ENCODE measurements around the gene FUCA2. TPM values are rescaled to one million over a fixed set of nuclear protein-coding genes. Genes with fewer than 3 reads are reported as not detected.
"Not testable (repeated sequence)": the region's sequence is repeated elsewhere in the genome, so short reads cannot be mapped to it uniquely, and the experiment has no call there.

Gene FUCA2
- total and polyA plus RNA-seq, 2 donors from 2014 or later = 68.6 to 73.4 TPM

DNA sequence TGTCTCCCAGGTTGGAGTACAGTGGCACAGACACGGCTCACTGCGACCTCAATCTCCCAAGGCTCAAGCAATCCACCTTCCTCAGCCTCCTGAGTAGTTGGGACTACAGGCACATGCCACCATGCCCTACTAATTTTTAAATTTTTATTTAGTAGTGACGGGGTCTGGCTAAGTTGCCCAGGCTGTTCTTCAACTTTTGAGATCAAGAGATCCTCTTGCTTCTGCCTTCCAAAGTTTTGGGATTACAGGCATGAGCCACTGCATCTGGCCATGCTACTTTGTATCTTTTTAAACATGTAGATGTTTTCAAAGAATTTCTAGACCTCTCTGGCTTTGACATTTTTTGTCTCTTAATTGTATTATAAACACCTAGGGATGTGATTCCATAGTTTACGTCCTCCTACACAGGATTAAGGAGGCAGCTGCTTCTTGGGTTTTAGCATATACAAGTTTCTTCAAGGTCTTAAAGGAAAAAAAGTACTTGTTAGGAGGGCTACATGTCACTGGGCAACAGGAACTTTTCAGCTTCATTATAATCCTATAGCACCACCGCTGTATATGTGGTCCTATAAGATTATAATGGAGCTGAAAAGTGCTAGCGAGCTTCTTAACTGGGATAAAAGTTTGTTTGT, 62.3 kb downstream of the FUCA2 start:
- TF ChIP-seq, protein P1, sequence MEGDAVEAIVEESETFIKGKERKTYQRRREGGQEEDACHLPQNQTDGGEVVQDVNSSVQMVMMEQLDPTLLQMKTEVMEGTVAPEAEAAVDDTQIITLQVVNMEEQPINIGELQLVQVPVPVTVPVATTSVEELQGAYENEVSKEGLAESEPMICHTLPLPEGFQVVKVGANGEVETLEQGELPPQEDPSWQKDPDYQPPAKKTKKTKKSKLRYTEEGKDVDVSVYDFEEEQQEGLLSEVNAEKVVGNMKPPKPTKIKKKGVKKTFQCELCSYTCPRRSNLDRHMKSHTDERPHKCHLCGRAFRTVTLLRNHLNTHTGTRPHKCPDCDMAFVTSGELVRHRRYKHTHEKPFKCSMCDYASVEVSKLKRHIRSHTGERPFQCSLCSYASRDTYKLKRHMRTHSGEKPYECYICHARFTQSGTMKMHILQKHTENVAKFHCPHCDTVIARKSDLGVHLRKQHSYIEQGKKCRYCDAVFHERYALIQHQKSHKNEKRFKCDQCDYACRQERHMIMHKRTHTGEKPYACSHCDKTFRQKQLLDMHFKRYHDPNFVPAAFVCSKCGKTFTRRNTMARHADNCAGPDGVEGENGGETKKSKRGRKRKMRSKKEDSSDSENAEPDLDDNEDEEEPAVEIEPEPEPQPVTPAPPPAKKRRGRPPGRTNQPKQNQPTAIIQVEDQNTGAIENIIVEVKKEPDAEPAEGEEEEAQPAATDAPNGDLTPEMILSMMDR (IDR thresholded peaks at IDR 0.05; ENCODE audit: borderline replicate concordance, extremely low read depth, insufficient read depth) = no peak
- Histone ChIP-seq H3K9me3 (ENCODE audit: control insufficient read depth in 2 of 3, insufficient read depth in 1 of 3, low read length in 3 of 3) (no peaks in the 10 kb centered on the region), H3K36me3 (ENCODE audit: control insufficient read depth in 2 of 3, insufficient read depth in 3 of 3, low read length in 3 of 3) (no peaks in the 10 kb centered on the region), H3K4me3 (ENCODE audit: low read length in 3 of 3) (peak overlapping the region in 2 of 3 donors; percentile 89 to 98), H3K27me3 (ENCODE audit: control insufficient read depth, insufficient read depth, low read length) (no peaks in the 10 kb centered on the region), H3K4me1 (ENCODE audit: control insufficient read depth in 2 of 3, insufficient read depth in 2 of 3, low read depth in 1 of 3, low read length in 3 of 3) (peaks cover 0 to 7% (median 3%) of the 10 kb centered on the region in 3 donors), H3K9ac (ENCODE audit: low read length in 3 of 3) (peak overlapping the region in 2 of 3 donors; percentile 56 to 80), H3K27ac (ENCODE audit: low read depth in 2 of 2, low read length in 2 of 2) (no peak overlapping the region)
- DNase-seq (no peak), FAIRE-seq (no peak)
- intact Hi-C loops (cut with DNase I) = no loop called here

DNA sequence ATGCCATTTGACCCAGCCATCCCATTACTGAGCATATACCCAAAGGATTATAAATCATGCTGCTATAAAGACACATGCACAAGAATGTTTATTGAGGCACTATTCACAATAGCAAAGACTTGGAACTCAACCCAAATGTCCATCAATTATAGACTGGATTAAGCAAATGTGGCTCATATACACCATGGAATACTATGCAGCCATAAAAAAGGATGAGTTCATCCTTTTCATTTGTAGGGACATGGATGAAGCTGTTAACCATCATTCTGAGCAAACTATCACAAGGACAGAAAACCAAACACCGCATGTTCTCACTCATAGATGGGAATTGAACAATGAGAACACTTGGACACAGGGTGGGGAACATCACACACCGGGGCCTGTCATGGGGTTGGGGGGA, 63.7 kb downstream of the FUCA2 start:
- H3K4me3 ChIP-seq (ENCODE audit: low read length in 3 of 3); H3K27ac ChIP-seq (ENCODE audit: low read depth in 2 of 2, low read length in 2 of 2); DNase-seq; H3K27me3 ChIP-seq (ENCODE audit: control insufficient read depth, insufficient read depth, low read length); FAIRE-seq; H3K36me3 ChIP-seq (ENCODE audit: control insufficient read depth in 2 of 3, insufficient read depth in 3 of 3, low read length in 3 of 3); H3K4me1 ChIP-seq (ENCODE audit: control insufficient read depth in 2 of 3, insufficient read depth in 2 of 3, low read depth in 1 of 3, low read length in 3 of 3); H3K9me3 ChIP-seq (ENCODE audit: control insufficient read depth in 2 of 3, insufficient read depth in 1 of 3, low read length in 3 of 3); H3K9ac ChIP-seq (ENCODE audit: low read length in 3 of 3); intact Hi-C loops (cut with DNase I): not testable (repeated sequence)

Other genes with a start within 250 kb of the FUCA2 start
- gene ADAT2, start 61.0 kb downstream of the FUCA2 start, total RNA-seq = 6.9 TPM
- gene ADAT2, start 61.0 kb downstream of the FUCA2 start, polyA plus RNA-seq (ENCODE audit: insufficient read depth, low read depth, low replicate concordance) = 4.6 TPM
- 28.6 TPM for gene PEX3, start 60.9 kb downstream of the FUCA2 start, total RNA-seq
- gene PEX3, start 60.9 kb downstream of the FUCA2 start, polyA plus RNA-seq (ENCODE audit: insufficient read depth, low read depth, low replicate concordance) = 31.7 TPM
- 56.1 TPM for gene PHACTR2, start 166.2 kb upstream of the FUCA2 start, total RNA-seq
- 3.5 TPM for gene PHACTR2, start 166.2 kb upstream of the FUCA2 start, polyA plus RNA-seq (ENCODE audit: insufficient read depth, low read depth, low replicate concordance)